Measurements from ENCODE around the gene ITGA4.

DNA sequence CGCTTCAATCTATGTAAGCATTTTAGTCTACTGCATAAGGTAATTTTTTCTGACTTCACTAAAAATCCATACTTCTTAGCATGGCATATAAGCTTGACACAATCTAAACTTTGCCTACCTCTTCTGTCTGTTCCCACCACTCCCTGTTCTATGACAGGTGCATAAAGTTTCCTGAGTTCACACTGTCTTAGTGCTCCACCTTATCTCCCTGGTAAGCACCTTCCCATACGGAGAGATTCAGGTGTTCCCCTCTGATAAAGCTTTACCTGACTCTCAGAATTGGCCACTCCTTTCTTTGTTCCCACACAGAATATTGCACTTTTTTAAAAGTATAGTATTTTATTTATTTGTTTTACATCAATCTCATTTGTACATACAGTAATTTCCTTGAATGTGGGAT is 16.8 kb upstream of the ITGA4 start:
- TF ChIP-seq, protein P1, sequence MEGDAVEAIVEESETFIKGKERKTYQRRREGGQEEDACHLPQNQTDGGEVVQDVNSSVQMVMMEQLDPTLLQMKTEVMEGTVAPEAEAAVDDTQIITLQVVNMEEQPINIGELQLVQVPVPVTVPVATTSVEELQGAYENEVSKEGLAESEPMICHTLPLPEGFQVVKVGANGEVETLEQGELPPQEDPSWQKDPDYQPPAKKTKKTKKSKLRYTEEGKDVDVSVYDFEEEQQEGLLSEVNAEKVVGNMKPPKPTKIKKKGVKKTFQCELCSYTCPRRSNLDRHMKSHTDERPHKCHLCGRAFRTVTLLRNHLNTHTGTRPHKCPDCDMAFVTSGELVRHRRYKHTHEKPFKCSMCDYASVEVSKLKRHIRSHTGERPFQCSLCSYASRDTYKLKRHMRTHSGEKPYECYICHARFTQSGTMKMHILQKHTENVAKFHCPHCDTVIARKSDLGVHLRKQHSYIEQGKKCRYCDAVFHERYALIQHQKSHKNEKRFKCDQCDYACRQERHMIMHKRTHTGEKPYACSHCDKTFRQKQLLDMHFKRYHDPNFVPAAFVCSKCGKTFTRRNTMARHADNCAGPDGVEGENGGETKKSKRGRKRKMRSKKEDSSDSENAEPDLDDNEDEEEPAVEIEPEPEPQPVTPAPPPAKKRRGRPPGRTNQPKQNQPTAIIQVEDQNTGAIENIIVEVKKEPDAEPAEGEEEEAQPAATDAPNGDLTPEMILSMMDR (IDR thresholded peaks at IDR 0.05): no peak
- TF ChIP-seq POLR2A (IDR thresholded peaks at IDR 0.05): no peak
